K562 treated with DMSO at 1 percent for 48 hours (cell line): Measurements from ENCODE around the gene GIMAP4. TPM values are rescaled to one million over a fixed set of nuclear protein-coding genes. Genes with fewer than 3 reads are reported as not detected.

Experiments used
- total RNA-seq: library from RNA; unstranded; fragments of 300-600 nt; gene quantifications from 2 replicates; pipeline ENCODE4 v1.2.3, GENCODE V29; 2022; ENCODE audit warnings: low replicate concordance; ENCODE audit errors: extremely low read depth

Gene GIMAP4
- not detected in 2 replicates for total RNA-seq

GRCh38 chr7:150567169-150567568 lies at the start of gene GIMAP4:
Gene GIMAP4, plus strand, starts transcription at chr7:150567390. Its CDS starts 2,512 bp downstream, at chr7:150569902.

Other genes starting within 250 kb of the GIMAP4 start
- not detected in 2 replicates for gene LRRC61, start 244.0 kb upstream of the GIMAP4 start, total RNA-seq
- not detected in 2 replicates for gene ACTR3C, start 243.8 kb upstream of the GIMAP4 start, total RNA-seq
- gene RARRES2, start 225.8 kb upstream of the GIMAP4 start, total RNA-seq = not detected in 2 replicates
- gene REPIN1, start 198.6 kb upstream of the GIMAP4 start, total RNA-seq = 669 TPM in 1 of 2 replicates, not detected in the other
- gene ZNF775, start 188.1 kb upstream of the GIMAP4 start, total RNA-seq = not detected in 2 replicates
- not detected in 2 replicates for gene GIMAP8, start 116.8 kb upstream of the GIMAP4 start, total RNA-seq
- not detected in 2 replicates for gene GIMAP7, start 52.5 kb upstream of the GIMAP4 start, total RNA-seq
- gene GIMAP6, start 65.0 kb downstream of the GIMAP4 start, total RNA-seq = not detected in 2 replicates
- gene GIMAP2, start 118.3 kb downstream of the GIMAP4 start, total RNA-seq = not detected in 2 replicates
- gene GIMAP1, start 149.2 kb downstream of the GIMAP4 start, total RNA-seq = not detected in 2 replicates
- not detected in 2 replicates for gene GIMAP5, start 170.0 kb downstream of the GIMAP4 start, total RNA-seq
- gene TMEM176B, start 233.0 kb downstream of the GIMAP4 start, total RNA-seq = not detected in 2 replicates
- gene TMEM176A, start 233.4 kb downstream of the GIMAP4 start, total RNA-seq = not detected in 2 replicates